HG02870 (cell line): ENCODE measurements around the gene MCAM.

Source experiments
- ATAC-seq: cut with Tn5 transposase; IDR thresholded peaks from one replicate; pipeline ENCODE4 v1.9.1; 2021; ENCODE audit warnings: mild to moderate bottlenecking, moderate library complexity; ENCODE audit not compliant: unreplicated experiment

MCAM gene

DNA sequence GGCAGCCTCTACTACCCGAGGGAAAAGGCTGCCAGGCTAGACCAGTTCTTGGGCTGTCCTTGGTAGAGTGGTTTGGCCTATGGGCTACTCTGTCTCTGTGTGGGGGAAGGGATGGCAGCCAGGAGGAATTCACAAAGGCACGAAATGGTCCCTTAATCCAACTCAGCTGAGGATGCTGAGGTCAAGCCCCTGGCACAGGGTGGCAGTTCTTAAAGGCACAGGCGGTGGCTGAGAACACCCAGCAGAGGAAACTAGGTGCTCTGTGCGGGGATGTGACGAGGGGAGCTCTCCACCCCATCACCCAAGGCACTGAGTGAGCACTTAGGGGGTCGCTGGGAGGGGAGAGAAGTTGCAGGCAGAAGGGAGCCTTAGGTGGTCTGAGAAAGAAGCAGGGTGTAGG lies 29.7 kb upstream of the MCAM start, which contains the start of gene MFRP:
TSS of gene MFRP (minus strand) at position 101 of the 400 bp plus-strand sequence. CDS start 192 bp downstream, outside the sequence.
- no peak for ATAC-seq

DNA sequence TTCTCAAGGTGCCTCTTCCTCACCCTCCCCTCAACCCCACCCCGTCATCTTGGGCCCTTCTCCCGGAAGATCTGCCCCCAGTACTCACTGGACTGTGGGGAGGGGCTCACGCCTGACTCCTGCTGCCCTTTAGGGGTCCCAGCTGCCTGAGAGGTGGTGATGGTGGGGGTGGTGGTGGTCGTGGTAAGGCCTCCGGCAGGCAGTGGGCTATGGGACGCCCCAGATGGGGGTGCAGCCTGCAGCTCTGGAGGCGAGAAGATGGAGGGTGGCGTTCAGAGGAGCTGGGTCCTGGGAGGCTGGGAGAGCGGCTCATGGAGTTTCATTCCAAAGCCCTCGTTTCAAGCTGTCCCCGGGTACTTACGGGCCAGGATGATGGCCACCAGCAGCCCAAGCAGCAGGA lies 28.8 kb upstream of the MCAM start:
- no peak for ATAC-seq

DNA sequence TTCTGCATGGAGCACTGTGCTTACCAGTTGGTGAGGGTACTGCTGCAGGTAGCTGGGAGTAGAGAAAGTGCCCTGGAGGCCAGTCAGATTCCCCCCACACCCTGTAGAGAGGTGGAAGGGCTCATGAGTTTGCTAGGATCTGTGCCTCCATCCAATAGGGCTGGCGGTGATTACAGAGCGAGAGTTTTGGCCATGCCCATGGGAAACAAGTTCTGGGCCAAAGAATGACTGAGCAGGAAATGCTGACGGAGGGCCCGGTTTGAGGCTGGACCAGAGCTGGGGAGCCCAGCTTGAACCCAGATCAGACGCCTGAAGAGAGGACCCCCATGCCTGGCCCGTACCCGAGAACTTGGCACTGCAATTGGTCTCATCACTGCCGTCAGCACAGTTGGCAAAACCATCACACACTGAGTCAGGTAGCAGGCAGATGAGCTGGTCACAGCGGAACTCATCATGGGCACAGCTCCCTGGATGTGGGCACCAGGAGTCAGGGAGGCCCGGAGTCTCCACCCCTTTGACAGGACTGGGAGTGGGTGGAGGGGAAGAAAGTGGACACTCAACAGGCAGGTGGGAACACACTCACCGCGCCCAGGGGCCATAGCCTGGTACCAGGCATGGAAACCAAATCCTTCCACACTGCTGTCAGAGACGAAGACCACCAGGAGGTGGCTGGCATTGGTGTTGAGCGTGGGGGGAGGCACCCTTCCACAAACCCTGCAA lies 27.5 kb upstream of the MCAM start:
- ATAC-seq, result no peak

DNA sequence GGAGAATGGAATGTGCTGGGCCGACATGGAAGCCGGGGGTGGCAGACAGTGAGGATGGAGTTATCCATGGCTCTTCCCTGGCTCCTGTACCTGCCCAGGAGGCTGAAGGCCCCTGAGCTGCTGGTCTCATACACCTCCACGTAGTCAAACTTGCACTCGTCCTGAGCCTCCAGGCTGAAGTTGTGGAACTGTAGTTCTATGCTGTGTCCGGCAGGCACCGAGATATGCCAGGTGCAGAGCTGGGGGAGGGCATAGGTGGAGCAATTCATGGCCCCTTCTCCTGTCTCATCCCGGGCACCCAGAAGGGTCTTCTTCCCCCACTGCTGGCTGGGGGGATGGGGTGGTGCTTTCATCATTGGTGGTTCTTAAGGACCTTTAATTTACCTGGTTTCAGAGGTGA lies 26.8 kb upstream of the MCAM start:
- no peak for ATAC-seq

DNA sequence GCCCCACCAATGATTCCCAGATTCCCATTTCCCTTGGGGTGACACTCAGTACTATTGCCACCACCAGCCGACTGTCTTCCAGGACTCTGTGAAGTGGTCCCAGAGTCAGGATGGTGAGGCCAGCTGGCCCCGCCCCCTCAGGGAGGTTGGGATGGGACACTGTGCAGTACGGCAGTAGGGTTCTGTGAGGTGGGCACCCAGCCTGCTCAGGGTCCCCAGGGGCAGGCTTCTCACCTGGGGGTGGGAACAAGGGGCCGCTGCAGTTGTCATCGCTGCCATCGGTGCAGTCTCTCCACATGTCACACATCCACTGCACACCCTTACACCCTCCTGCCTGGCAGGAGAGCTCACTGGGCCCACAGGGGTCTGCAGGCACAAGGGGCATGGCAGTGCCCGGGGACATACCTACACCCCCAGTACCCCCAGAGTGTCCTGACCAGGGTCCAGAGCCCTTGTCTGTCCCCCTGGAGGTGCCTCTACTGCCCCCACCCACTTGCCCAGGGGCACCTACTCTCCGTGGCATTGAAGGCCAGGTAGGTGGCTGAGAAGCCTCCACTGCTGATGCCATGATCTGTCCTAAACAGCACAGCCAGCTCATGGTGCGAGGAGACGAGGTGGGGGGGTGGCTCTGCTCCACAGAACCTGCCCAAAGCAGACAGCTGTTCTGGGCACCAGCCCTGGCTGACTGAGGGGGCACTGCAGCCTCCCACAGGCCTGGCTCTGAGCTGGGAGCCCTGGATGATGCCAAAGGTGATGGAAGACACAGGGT lies 25.6 kb upstream of the MCAM start:
- no peak for ATAC-seq

DNA sequence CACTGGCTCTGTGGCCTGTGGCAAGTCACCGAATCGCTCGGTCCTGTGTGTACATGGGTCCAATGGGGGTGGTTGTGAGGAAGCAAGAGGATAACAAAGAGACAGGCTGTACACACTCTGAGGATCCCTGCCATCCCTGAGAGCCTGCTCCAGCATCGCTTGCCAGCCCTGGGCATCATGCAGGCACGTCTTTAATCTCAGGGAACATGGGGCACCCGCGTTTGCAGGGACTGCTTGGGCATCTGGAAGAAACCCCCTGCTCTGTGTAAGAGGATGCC lies 25.0 kb upstream of the MCAM start:
- no peak for ATAC-seq

DNA sequence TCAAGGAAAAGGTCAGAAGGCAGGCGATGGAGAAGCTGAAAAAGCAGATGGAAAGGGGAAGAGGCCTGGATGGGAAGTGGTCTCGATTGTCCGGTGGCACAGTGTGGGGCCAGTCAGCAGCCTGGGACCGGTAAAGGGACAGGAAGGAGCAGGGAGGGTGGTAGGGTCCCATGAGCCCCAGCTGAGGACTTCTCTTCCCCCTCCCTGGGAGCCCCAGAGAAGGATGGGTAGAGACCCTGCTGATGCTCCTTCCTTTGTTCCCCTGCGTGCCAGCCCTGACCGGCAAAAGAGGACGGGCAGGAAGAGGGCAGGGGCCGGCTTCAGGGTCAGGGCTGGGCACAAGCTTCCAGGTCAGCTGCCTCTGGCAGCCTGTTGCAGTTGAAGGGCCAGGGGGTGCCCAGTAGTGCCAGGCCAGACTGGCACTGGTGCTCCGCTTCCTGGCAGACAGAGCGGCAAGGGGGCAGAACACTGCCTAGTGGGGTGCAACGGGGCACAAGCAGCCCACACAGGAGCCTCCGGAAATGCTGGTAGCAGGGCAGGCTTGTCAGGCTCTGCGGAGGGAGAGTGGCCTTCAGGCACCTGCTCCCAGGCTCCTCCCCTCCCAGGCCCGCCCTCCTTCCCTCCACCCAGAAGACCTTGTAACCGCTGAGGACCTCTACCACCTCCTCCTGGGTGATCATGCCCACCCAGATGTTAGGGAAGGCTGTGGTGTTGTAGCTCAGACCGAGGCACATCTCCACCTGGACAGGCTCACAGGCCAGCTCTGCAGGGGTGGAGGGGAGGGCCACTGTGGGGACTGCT lies 24.5 kb upstream of the MCAM start:
- ATAC-seq, result no peak

DNA sequence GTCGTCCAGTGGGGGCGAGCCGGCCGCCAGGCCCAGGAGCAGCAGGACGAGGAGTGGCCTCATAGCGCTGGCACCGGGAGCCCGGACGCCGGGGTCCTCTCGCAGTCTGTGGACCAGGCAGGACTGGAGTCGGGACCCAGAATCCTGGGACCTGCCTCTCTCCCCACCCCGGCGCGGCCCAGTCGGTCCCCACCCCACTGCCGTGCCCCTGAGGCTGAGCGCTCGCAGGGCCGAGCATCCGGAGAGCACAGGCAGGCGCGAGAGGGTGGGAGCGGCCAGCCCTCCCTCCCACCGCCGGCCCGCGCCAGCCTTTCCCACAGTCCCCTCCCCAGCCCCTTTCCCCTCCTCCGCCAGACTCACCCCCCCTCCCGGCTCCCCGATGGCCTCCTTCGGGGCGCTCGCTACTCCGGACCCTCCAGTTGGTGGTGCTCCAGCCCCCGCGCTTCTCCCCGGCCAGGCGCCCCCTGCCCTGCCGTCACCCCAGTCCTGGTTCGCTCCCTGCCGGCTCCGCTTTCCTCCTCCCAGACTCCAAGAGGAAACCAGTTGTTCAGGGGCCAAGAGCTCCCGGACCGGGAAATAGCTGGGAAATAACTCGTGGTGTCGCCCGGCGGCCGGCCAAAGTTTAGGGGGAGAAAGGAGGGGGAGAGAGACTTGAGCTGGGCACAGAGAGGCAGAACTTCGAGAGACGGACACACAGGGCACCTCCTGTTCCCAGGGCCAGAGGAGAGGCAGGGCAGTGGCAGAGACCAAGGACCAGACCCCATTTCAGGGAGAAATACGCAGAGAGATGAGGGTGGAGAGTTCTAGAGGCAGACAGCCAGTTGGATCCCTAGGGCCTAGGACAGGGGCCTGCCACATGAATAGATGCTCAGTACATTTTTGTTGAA lies 23.6 kb upstream of the MCAM start, which contains the start of gene C1QTNF5:
TSS of gene C1QTNF5 (minus strand) at position 549 of the 887 bp plus-strand sequence. CDS start at position 63, 486 bp downstream.
- ATAC-seq, result no peak

DNA sequence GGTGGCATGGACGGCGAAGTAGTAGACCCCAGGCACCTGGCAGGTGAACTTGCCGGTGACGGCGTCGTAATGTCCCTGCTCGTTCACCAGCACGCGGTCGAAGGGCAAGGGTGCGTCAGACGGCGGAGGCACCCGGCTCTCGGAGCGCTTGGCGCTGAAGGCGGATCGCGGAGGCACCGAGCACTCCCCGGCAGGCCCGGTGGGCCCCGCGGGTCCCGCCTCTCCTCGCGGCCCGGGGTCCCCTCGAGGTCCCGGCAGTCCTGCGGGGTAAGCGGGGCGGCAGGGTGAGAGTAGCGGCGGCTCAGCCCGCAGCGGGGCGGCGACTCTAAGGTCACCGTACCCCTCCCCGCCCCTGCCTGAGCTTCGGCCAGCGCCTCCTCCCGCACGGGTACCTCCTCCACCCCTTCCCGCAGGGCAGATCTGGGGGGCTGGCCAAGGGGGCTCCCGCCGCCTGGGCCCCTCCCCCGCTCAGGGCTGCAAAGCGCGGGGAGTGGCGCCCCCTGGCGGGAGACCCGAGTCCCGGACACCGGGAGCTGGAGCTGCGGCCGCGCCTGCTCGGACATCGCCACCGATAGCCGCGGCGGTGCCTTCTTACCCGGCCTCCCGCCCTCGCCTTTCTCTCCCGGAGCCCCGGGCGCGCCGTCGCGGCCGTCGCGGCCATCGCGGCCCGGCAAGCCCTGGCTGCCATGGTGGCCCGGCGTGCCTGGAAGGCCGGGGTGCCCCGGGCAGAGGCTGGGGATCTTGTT lies 22.8 kb upstream of the MCAM start:
- no peak for ATAC-seq

DNA sequence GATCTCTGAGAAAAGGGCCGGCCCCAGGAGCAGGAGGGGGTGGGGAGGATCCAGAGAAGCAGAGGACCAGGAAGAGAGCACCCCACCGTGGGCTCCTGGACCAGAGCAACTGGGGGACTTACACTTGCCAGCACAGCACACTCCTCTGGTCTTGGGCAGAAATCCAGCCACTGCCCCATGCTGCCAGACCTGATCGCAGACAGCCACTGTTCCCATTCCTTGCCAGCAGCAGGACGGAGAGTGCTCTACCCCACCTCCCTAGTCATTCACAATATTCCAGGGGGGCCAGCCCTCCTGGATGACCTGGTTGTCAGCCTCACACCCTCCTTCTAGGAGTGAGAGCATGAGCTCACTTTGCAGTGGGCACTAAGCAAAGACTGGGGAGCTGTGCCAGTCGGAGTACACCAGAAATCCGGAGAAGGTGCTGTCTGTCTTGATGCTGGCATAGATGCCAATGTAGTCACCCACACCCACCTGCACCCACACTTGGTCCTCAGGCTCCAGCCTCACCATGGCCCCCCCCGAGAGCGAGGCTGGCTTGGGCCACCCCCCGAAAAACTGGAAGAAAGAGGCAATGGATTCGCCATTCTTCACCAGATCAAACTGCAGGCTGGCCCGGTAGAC lies 22.1 kb upstream of the MCAM start:
- no peak for ATAC-seq

DNA sequence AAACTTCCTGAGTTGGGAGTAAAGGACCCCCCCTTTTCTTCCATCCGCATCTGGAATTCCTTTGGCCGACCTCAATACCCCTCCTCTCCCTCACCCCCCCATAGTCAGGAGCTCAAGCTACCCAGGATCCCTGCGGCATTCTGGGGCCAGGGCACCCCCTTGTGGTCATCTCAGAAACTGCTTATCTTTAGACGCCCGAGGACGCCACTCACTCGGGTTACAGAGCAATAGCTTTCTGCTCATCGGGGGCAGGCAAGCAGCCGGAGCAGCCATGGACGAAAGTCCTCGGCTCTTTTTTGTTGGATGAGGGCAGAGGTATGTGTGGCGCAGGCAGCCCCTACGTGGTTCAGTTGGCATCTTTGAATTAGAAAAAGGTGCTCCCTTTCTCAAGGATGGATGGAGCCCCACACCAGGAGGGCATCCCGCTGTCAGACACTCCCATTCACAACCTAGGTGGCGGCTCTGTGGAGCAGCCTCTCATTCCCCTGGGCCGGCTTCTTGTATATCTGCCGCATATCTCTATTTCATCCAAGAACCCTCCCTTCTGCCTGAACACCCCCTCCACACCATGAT lies 21.5 kb upstream of the MCAM start:
- ATAC-seq, result no peak

DNA sequence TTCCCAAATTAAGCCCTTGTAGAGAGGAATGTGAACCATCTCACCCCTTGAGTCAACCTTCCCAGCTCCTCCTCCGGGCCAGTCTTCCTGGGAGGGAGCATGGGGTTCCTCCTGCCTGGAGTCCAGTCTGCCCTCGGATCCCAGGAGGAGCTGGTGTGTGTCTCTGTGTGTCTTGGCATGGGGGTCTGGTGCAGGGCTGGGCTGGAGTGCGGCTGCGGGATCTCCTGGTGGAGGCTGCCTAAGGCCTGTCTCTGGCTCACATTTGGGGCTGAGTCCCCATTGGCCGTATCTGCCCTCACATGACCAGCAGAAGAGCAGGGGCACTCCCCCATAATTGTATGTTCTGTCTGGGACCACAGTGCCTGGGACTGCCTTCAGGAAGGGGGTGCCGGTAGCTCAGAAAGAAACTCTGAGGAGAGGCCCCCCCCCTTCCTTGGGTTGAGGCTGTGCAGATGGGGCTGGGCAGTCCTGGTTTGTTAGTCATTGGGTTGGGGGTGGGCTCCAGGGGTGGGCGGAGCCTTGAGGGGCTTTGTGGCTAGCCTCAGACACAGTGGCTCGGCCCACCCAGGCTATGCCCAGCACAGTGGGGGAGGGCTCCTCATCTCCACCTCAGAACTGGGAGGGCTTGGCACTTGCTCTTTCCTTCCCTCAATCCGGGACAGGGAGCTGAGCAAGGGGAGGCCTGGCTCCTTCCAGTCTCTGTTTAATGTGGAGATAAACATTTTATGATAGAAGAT lies 20.8 kb upstream of the MCAM start:
- ATAC-seq, result no peak

DNA sequence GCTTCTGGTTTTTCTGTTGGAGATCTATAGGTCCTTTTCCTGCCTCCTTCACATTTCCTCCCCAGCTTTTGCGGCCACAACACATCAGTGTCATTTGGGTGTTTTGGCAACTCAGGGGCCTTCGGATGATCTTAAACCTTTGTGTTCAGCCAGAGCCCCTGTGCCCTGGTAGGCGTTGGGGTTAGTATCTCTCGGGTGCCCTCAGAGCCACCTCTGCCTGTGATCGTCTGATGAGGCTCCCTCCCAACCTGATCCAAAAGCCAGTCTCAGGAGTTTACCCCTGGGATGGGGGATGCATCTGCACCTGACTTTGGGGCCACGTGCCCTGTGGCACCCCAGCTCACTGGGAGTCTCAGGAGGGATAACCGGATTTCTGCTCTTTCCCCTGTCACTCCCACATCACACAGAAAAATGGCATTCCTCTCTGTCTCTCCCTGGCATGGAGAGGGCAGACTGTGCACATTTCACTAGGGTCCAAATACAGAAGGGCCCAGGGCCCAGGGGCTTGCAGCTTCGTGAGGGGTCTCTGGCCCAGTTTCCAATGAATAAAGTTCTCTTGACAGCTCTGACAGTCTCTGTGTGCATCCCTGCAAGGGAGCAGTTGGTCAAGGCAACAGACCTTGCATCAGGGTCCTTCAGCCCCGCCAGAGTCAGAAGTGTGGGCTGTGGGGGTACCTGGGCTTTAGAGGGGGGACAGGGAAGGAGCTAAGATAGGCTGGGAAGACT lies 20.0 kb upstream of the MCAM start:
- ATAC-seq, result no peak

DNA sequence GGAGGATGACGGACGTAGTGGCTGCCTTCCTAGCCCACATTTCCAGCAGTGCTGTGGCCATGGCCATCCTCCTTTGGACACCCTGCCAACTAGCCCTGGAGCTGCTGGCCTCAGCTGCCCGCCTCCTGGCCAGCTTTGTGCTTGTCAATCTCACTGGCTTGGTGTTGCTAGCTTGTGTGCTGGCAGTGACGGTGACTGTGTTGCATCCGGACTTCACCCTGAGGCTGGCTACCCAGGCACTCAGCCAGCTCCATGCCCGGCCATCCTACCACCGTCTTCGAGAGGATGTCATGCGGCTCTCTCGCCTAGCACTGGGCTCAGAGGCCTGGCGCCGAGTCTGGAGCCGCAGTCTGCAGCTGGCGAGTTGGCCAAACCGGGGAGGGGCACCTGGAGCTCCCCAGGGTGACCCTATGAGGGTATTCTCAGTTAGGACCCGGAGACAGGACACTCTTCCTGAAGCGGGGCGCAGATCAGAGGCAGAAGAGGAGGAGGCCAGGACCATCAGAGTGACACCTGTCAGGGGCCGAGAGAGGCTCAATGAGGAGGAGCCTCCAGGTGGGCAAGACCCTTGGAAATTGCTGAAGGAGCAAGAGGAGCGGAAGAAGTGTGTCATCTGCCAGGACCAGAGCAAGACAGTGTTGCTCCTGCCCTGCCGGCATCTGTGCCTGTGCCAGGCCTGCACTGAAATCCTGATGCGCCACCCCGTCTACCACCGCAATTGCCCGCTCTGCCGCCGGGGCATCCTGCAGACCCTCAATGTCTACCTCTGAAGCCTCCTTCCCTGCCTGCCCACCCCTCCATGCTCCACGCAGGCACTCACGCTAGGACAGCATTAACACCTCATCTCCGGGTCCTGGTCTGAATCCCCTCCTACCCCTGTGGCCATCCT lies 19.0 kb upstream of the MCAM start:
- no peak for ATAC-seq

DNA sequence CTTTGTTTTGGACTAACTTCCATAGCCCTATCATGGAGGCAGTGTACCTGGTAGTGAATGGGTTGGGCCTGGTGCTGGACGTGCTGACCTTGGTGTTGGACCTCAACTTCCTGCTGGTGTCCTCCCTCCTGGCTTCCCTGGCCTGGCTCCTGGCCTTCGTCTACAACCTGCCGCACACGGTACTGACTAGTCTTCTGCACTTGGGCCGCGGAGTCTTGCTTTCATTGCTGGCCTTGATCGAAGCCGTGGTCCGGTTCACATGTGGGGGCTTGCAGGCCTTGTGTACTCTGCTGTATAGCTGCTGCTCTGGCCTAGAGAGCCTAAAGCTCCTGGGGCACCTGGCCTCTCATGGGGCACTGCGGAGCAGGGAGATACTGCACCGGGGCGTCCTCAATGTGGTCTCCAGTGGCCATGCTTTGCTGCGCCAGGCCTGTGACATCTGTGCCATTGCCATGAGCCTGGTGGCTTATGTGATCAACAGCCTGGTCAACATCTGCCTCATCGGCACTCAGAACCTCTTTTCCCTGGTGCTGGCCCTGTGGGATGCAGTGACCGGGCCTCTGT lies 18.2 kb upstream of the MCAM start:
- no peak for ATAC-seq

DNA sequence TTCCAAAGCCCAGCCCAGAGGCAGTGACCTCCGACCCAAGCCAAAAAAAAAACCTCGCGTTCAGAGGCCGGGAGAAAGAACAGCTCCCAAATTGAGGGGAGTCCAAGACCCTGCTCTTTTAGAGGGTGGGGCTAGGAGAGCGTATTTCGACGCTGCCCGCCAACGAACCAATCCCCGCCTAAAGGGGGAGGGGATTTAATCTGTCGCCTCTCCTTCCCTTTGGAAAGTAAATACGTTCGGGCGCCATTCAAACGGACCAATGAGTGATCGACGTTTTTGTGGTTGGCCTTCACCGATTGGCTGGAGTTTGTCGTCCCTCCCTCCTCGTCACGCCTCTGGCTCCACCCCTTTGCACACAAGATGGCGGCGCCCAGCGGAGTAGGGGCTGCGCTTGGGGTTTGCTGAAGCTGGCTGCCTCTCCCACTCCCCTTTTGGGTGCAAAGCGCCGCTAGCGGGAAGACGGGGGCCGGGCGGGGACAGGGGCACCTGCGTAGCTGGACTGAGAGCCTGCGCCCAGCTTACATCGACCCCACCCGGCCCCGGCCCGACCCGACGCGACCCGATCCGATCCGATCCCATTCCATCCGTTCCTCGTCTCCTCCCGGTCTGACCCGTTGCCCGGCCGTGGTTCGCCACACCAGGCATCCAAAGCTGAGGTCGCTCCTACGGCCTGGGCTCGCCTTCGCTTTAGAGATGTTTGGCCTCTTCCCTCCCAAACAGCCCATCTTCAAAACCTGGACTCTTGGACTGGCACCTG lies 17.4 kb upstream of the MCAM start, which contains the start of gene RNF26:
TSS of gene RNF26 (plus strand) at position 354 of the 757 bp plus-strand sequence. CDS start 596 bp downstream, outside the sequence.
- peak; percentile 94 for ATAC-seq
